ENCODE measurements around the gene RAB15. TPM values are rescaled to one million over a fixed set of nuclear protein-coding genes. Genes with fewer than 3 reads are reported as not detected.

RAB15 gene
- 1 to 10 TPM; 3.5 to 5.7 (median 5.0) TPM for total RNA-seq (2021; fragmentation: NEBNext Ultra II Directional; extraction: Animal tissue kit (Norgen Biotek cat#: 25700))
- long read RNA-seq, partial matches to known transcripts, result 0 of 1 reads
- long read RNA-seq, other reads (novel, unspliced or antisense), result 1 of 1 reads

- H3K4me1 Mint-ChIP-seq (ENCODE audit: low read depth), result peaks cover 10% of the 10 kb centered on the region
Measured at GRCh38 chr14:64971943-64972791, at the start of gene RAB15. Gene RAB15, minus strand, starts transcription at chr14:64972336. Its CDS starts 260 bp downstream, at chr14:64972076.

GRCh38 chr14:65019944-65020566, 47.9 kb upstream of the RAB15 start:
- TF ChIP-seq CTCF (IDR thresholded peaks at IDR 0.05), result peak; percentile 87
- Mint-ChIP-seq H3K36me3 (ENCODE audit: low read depth) (no peaks in the 10 kb centered on the region), H3K4me3 (no peak overlapping the region), H3K27me3 (ENCODE audit: insufficient read depth) (no peaks in the 10 kb centered on the region), H3K27ac (no peak overlapping the region), H3K9me3 (no peaks in the 10 kb centered on the region), H3K4me1 (ENCODE audit: low read depth) (no peaks in the 10 kb centered on the region)
- DNase-seq, result peak; percentile 85

More at GRCh38 chr14:64971943-64972791, at the start of gene RAB15:
- peak within 1 kb of the TSS; percentile 80 for H3K4me3 Mint-ChIP-seq
- TF ChIP-seq CTCF (IDR thresholded peaks at IDR 0.05), result no peak
- peaks cover 5% of the 10 kb centered on the region for H3K27me3 Mint-ChIP-seq (ENCODE audit: insufficient read depth)
- no peaks in the 10 kb centered on the region for H3K9me3 Mint-ChIP-seq
- no peak for DNase-seq
- no peaks in the 10 kb centered on the region for H3K36me3 Mint-ChIP-seq (ENCODE audit: low read depth)
- H3K27ac Mint-ChIP-seq, result no peak within 1 kb of the TSS

GRCh38 chr14:65016471-65016870, 44.3 kb upstream of the RAB15 start:
- peaks cover 4% of the 10 kb centered on the region; the same call in 1 of the 2 replicates for H3K36me3 Mint-ChIP-seq (ENCODE audit: low read depth)
- no peak overlapping the region for H3K4me3 Mint-ChIP-seq
- no peak for DNase-seq
- H3K27me3 Mint-ChIP-seq (ENCODE audit: insufficient read depth), result no peaks in the 10 kb centered on the region; the same call in 1 of the 2 replicates
- TF ChIP-seq CTCF (IDR thresholded peaks at IDR 0.05), result no peak
- no peaks in the 10 kb centered on the region for H3K4me1 Mint-ChIP-seq (ENCODE audit: low read depth)
- H3K9me3 Mint-ChIP-seq, result no peaks in the 10 kb centered on the region
- H3K27ac Mint-ChIP-seq, result no peak overlapping the region

- no peak for DNase-seq
- Mint-ChIP-seq H3K36me3 (ENCODE audit: low read depth) (peaks cover 4% of the 10 kb centered on the region; the same call in 1 of the 2 replicates), H3K9me3 (no peaks in the 10 kb centered on the region), H3K4me3 (no peak overlapping the region), H3K27ac (no peak overlapping the region), H3K27me3 (ENCODE audit: insufficient read depth) (no peaks in the 10 kb centered on the region; the same call in 1 of the 2 replicates), H3K4me1 (ENCODE audit: low read depth) (no peaks in the 10 kb centered on the region)
- no peak for TF ChIP-seq CTCF (IDR thresholded peaks at IDR 0.05)
Measured at GRCh38 chr14:65015391-65015790, 43.3 kb upstream of the RAB15 start.

- Mint-ChIP-seq H3K9me3 (no peaks in the 10 kb centered on the region), H3K4me1 (ENCODE audit: low read depth) (no peaks in the 10 kb centered on the region), H3K4me3 (no peak overlapping the region), H3K27ac (no peak overlapping the region), H3K27me3 (ENCODE audit: insufficient read depth) (no peaks in the 10 kb centered on the region; the same call in 1 of the 2 replicates), H3K36me3 (ENCODE audit: low read depth) (peaks cover 10% of the 10 kb centered on the region)
- TF ChIP-seq CTCF (IDR thresholded peaks at IDR 0.05), result no peak
- no peak for DNase-seq
Measured at GRCh38 chr14:65012353-65012752, 40.2 kb upstream of the RAB15 start.
